GM21723 (cell line): ENCODE results near the gene ZNF223.

Experiments
- ATAC-seq: cut with Tn5 transposase; IDR thresholded peaks from one replicate; pipeline ENCODE4 v1.9.1; 2021; ENCODE audit warnings: mild to moderate bottlenecking, moderate library complexity; ENCODE audit not compliant: unreplicated experiment

Gene ZNF223

DNA sequence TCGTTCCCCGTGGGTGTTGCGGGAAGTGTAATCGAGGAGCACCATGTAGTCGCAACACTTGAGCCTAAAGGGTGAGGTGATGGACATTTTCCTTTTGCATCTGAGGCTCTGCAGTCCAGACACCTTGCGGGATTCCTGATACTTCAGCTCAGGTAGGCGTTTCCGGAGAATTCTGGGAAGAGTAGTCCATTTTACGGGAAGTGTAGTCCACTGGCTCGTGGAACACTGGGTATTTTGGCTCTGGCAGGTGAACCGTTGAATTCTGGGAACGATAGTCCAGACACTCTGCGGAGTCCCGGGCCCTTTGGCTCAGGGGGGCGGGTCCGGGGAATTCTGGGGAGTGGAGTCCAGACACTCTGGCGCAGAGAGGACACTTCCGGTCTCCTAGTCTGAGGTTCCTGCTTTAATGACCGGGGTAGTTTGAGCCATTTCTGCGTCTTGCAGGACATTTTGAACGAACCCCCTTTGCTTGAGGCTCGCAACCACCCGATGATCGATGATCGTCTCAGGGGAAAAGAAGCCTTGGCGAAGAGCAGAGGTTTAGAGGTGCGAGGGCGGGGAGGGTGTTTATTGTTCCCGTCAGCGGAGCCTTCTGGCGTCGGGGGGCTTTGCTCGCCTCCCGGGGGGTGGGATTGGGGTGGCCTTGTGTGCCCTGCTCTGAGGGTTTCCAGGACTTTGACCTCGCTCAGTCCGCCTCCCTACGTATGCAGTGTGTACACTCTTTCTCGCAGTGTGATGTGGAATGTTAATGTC lies at the start of gene ZNF223:
TSS of gene ZNF223 (plus strand) at position 387 of the 753 bp plus-strand sequence. CDS start 3,141 bp downstream, outside the sequence.
- ATAC-seq = peak; percentile 87

DNA sequence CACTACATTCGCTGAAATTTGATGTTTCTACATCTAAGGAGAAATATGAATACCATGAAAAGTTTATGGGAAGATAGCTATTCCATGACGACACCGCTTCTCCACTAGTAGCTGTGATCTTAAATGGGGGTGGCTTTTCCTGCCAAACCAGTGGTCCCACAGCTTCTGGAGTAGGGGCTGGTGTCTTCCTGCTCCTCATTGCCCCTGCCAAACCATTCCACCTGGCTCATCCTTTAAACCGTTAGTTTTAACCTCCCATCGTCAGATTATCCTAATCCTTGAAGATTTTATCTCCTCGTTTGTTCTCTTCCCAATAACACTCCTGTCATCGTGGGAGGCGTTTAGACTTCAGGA lies 49.6 kb upstream of the ZNF223 start:
- ATAC-seq = no peak

DNA sequence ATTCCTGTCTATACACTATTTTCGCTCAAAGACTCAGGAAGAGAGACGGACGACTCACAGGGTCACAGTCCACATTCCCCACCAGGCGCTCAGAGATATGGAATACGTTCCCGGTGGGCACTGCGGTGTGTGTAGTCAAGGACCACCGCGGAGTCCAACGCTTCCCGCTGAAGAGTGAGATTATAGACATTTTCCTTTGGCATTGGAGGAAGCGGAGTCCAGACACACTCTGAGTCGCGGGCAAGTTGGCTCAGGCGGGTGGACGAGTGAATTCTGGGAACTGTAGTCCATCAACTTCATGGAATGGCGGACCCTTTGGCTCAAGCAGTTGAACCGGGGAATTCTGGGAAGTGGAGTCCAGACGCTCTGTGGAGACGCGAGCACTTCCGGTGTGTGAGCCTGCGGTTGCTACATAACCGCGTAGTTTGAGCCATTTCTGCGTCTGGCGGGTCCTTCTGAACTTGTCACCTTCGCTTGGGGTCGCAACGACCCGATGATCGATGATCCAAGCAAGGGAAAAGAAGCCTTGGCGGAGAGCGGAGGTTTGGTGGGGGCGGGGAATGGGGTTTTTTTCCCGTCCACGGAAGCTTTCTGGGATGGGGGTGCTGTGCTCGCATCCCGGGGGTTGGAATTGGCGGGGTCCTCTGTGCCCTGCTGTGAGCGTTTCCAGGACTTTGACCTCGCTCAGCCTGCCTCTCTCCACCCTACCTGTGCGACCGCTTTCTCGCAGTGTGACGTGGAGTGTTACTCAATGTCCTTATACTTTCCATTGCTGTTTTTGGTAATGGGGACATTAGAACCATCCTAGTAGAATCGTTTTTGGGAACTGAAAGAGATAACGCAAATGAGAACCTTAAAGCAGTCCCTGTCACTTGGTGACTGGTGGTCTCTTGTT lies 49.0 kb upstream of the ZNF223 start, which contains the start of gene ZNF230:
TSS of gene ZNF230 (plus strand) at position 392 of the 895 bp plus-strand sequence. CDS start 4,122 bp downstream, outside the sequence.
- ATAC-seq = peak; percentile 92

DNA sequence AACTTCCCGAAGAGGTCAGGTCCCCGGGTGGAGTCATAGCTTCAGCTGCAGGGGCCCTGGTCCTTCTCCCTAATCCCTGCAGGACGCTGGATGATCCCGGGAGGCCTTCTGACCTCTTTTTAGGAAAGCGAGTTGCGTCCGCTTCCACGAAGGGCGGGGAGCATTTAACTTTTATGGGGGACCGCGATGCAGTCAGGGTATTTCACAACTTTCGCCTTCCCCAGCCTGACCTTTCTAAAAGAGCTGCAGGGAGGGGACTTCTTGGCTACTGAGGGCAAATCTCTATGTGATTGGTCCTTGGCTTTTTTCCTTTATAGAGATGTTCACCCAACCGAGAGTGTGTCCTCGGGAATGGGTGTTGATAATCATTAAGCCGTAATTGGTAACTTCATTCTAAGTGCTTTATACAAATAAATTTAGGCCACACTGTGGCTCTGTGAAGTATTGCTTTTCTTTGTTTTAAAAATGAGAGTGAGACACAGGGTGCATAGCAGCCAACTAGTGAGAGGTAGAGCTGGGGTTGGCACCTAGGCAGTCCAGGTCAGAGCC lies 48.3 kb upstream of the ZNF223 start:
- ATAC-seq = peak; percentile 37

DNA sequence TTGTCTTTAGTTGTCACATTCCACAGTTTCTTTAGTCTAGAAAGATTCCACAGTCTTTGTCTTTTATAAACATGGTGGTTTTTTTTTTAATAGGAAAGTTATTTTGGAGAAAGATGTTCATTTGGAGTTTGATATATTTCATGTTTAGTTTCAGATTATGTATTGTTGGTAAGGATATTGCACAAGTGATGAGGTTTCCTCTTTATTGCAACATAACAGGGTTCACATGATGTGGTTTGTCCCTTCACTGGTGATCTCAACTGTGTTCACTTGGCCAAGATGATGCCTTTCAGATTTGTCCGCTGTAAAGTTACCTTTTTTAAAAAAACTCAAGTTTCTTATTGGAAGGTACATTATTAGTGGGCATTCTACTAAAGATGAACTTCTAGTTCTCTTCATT lies 45.9 kb upstream of the ZNF223 start:
- ATAC-seq = no peak

DNA sequence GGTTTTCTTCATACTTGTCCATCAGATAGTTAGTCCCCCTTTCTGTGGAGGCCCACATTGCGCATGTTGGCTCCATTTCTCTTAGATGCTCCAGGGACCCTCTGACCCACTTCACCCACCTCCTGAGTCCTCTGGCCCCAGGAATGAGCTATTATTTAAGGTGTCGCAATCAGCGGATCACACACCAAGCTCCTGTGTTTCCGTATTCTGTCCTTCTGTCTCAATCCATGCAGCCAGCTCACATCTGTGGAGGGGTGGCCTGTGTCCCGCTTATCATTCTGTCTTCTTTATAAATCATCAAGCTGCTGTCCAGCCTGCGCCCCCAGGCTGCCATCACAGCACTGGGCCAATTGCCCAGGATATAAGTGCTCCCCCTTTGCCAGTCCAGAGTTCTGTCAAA lies 44.4 kb upstream of the ZNF223 start:
- no peak for ATAC-seq

DNA sequence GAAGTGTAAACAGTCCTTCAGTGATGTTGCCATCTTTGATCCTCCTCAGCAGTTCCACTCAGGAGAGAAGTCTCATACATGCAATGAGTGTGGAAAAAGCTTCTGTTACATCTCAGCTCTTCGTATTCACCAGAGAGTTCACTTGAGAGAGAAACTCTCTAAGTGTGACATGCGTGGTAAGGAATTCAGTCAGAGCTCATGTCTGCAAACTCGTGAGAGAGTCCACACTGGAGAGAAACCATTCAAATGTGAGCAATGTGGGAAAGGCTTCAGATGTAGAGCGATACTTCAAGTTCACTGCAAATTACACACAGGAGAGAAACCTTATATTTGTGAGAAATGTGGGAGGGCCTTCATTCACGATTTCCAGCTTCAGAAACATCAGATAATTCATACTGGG lies 41.4 kb upstream of the ZNF223 start:
- ATAC-seq = no peak

DNA sequence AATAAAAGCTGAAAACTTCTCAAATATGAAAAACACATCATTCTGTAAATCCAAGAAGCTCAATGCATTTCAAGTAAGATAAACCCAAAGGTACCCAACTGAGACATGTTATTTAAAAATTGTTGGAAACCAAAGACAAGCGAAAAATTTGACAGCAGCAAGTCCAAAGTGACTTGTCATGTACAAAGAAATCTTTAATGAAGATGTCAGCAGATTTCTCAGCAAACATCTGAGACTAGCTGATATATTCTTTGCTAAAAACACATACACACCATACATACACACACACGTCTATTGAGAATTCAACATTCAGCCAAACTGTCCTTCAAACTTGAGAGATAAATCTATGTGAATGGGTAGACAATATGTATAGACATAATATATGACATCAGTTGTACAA lies 32.3 kb upstream of the ZNF223 start:
- no peak for ATAC-seq

DNA sequence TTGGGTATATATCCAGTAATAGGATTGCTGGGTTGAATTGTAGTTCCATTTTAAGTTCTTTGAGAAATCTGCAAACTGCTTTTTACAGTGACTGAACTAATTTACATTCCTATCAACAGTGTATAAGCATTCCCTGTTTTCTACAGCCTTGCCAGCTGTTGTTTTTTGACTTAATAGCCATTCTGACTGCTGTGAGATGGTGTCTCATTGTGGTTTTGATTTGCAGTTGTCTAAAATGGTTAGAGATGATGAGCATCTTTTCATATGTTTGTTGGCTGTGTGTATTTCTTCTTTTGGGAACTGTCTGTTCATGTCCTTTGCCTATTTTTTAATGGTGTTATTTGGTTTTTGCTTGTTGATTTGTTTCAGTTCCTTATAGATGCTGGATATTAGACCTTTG lies 30.6 kb upstream of the ZNF223 start:
- no peak for ATAC-seq

DNA sequence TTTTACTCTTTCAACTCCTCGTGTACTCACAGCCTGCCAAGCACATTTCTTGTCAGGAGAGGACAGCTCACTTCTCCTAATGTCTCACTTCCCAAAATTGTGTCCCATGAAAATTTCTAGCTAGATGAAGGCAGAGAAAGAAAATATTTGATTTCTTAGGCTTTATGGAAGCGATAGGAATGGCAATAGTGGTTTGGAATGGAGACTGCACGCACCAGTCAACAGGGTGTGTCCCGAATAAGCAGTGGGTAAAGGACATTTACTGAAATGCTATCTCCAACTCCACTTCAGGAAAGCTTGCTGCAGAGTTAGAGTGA lies 27.0 kb upstream of the ZNF223 start:
- ATAC-seq = no peak

DNA sequence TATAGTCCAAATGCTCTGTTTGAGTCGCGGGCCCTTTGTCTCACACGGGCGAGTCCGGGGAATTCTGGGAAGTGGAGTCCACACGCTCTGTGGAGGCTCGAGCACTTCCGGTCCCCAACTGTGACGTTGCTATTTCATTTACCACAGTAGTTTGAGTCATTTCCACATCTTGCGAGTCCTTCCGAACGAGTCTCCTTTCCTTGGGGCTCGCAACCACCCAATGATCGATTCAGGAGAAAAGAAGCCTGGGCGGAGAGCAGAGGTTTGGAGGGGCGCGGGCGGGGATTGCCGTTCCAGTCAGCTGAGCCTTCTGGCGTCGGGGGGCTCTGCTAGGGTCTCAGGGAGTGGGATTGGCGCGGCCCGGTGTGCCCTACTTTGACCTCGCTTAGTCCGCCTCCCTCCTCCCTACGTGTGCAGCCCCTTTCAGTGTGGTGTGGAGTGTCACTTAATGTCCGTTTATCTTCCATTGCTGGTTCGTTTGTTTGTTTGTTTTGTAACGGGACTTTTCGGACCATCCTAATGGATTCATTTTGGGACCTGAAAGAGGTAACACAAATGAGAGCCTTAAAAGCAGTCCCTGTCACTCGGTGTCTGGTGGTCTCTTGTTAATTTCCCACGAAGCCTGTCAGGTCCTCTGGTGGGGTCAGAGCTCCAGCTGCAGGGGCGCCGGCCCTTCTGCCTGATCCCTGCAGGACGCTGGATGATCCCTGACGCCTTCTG lies 26.5 kb upstream of the ZNF223 start, which contains the start of gene ZNF222:
TSS of gene ZNF222 (plus strand) at position 163 of the 720 bp plus-strand sequence. CDS start at position 221, 58 bp downstream.
- ATAC-seq = peak; percentile 96

DNA sequence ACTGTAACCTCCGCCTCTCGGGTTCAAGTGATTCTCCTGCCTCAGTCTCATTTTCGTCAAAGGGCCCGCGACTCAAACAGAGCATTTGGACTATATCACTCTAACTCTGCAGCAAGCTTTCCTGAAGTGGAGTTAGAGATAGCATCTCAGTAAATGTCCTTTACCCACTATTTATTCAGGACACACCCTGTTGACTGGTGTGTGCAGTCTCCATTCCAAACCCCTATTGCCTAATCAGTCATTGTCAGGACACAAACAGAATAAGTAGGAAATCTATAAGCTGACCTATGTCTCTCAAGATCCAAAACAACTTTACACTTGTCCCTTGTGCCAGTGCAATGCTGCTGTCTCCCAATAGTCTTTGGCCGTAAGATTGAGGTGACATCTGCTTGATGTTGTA lies 25.2 kb upstream of the ZNF223 start:
- no peak for ATAC-seq

DNA sequence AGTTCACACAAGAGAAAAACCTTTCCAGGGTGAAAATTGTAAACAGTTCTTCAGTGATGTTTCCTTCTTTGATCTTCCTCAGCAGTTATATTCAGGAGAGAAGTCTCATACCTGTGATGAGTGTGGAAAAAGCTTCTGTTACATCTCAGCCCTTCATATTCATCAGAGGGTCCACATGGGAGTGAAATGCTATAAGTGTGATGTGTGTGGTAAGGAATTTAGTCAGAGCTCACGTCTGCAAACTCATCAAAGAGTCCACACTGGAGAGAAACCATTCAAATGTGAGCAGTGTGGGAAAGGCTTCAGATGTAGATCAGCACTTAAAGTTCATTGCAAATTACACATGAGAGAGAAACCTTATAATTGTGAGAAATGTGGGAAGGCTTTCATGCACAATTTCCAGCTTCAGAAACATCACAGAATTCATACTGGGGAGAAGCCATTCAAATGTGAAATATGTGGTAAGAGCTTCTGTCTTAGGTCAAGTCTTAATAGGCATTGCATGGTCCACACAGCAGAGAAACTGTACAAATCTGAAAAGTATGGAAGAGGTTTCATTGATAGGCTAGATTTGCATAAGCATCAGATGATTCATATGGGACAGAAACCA lies 19.7 kb upstream of the ZNF223 start:
- ATAC-seq = no peak

DNA sequence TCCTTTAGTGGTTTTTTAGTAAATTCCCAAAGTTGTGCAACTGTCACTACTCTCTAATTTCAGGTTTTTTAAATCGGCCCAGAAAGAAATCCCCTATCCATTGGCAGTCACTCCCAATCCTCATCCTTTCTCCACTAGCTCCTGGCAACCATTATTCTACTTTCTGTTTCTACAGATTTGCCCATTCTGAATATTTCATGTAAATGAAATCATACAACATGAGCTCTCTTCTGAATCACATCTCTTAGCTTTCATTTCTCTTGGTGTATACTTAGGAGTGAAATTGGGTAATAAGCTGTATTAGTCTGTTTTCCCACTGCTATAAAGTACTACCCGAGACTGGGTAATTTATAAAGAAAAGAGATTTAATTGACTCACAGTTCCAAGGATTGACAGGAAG lies 9.7 kb upstream of the ZNF223 start:
- ATAC-seq = no peak

DNA sequence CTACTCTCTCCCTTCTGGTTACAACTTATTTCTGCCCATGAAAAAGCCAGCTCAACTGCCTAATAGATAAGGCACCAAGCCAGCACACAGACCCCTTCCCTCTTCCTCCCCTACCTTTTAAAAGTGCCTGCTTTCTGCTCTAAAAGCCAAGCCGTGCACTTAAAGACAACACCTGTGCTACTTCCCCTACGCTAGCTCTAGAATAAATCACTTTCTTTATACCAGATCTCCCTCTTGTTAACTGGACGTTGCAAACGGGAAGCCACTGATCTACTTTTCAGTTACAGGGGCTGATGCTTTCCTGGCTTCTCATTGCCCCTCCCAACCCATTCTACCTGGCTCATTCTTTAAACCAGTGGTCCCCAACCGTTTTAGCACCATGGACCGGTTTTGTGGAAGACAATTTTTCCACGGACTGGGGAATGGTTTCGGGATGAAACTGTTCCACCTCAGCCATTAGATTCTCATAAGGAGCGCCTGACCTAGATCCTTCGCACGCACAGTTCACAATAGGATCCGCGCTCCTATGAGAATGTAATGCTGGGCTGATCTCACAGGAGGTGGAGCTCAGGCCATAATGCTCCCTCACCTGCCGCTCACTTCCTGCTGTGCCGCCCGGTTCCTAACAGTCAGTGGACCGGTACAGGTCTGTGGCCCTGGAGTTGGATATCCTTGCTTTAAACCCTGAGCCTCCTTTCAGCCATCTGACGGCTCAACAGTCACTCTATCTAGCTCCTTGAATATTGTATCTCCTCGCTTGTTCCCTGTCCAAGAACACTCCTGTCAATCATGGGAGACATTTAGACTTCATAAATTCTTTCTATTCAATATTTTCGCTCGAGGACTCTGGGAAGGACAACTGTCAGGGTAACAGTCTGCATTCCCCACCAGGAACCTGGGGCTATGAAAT lies 841 bp upstream of the ZNF223 start:
- no peak for ATAC-seq

DNA sequence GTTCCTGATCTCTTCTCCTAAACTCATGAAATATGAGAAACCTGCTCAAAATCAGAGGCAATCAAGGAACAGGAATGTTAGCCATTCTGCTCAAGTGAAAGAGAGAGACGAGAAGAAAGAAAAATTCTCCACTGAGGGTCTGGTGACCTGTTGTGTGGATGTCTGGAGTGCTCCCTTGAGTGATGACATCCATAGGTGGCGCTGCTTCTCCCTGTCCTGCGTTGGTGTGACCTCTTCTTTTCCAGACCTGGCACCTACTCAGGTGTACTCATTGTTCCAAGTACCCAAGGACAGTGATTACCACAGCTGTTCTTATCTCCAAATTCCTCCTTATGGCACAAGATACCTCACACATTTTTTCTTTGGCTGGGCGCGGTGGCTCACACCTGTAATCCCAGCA lies 4.0 kb downstream of the ZNF223 start:
- ATAC-seq = no peak

DNA sequence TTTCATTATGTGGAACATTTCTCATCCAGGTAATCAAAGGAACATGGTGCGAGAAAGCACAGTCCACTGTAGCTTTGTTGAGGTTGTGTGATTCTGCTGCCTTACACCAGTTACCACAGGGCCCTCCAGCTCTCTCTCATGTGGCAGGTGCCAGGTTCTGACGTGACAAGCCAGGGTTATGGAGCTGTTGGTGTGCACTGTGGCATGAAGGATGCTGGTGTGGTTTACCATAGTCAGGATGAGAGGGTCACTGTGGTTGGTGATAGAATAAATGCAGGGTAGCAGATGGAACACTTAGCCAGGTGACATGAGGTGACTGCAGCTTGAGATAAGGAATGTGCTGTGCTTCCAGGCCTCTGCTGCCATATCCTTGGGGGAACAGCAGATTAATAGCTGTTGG lies 7.4 kb downstream of the ZNF223 start:
- ATAC-seq = no peak

DNA sequence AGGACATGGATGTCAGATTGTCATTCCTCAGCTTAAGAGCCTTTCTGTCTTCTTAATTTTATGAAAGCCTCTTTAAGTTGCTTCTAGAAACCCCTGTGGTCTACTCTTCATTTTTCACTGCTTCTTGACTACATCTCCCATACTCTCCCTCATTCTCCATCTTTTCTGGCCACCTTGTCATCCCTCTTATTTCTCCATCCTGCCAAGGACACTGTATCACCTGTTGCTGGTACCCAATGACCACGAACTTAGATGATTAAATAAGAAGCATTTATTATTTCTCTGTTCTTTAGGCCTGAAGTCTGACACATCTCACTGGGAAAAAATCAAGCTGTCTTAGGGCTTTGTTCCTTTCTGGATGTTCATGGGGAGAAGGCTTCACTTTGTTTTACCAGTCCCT lies 9.2 kb downstream of the ZNF223 start:
- ATAC-seq = no peak

DNA sequence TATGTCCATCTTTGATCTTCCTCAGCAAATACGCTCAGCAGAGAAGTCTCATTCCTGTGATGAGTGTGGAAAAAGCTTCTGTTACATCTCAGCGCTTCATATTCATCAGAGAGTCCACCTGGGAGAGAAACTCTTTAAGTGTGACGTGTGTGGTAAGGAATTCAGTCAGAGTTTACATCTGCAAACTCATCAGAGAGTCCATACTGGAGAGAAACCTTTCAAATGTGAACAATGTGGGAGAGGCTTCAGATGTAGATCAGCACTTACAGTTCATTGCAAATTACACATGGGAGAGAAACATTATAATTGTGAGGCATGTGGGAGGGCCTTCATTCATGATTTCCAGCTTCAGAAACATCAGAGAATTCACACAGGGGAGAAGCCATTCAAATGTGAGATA lies 14.5 kb downstream of the ZNF223 start:
- ATAC-seq = no peak

DNA sequence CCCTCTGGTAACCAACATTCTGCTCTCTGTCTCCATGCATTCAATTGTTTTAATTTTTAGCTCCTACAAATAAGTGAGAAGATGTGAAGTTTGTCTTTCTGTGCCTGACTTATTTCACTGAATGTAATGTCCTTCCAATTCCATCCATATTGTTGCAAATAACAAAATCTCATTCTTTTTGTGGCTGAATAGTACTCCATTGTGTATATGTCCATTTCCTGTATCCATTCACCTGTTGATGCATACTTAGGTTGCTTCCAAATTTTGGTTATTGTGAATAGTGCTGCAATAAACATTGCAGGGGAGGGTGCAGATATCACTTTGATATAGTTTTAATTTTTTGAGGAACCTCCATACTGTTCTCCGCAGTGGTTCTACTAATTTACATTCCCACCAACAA lies 17.6 kb downstream of the ZNF223 start:
- ATAC-seq = no peak
